Cerebellar nuclear complex (tissue), 1 donor: ENCODE results near the gene ZBTB20.

ENCODE experiments used
- DNase-seq, 2 experiments: peaks; one replicate each; lab custom pipeline; 2025; lab: John Stamatoyannopoulos, UW

ZBTB20 gene

DNA sequence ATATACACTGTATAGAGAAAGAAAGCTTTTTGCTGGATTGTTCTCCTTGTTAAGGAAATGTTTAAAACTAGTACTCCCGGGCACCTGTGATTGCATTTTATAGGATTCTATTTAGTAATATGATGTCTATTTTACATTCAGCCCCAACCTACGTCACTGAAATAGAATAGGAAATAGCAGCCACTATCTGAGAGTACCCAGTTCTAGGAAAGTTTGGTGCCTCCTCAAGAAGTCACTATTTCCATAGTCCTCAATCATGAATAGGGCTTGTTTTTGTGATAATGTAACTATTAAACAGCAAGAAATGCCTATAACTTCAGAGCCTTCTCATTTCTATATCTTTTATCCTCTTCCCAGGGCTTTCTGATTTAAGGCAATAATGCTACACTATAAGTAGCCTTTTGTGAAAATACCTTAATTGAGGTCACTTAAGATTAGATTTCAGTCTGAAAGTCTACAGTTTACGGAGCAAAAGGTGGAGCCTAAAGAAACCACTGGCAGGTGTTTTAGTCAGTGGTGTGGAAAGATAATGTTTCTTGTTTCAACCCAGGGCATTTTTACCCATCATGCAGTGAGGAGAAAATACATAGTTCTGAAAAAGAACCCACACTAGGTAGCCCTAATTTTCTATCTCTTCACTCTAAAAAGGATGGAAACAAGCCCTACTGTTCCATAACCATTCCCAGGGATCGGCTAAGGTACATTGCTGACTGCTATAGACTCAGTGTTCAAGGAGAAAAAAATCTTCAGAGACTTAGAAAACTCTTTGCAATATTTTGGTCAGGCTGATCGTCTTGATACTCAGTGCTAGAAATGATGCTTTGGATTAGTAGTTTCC lies 814.5 kb downstream of the ZBTB20 start:
- DNase-seq = no peak

- DNase-seq = no peak
These were observed 815.4 kb downstream of the ZBTB20 start for GRCh38 chr3:114331710-114332109.

GRCh38 chr3:114331007-114331406 lies 816.1 kb downstream of the ZBTB20 start:
- no peak for DNase-seq

GRCh38 chr3:114329823-114330222 lies 817.3 kb downstream of the ZBTB20 start:
- DNase-seq = no peak

DNA sequence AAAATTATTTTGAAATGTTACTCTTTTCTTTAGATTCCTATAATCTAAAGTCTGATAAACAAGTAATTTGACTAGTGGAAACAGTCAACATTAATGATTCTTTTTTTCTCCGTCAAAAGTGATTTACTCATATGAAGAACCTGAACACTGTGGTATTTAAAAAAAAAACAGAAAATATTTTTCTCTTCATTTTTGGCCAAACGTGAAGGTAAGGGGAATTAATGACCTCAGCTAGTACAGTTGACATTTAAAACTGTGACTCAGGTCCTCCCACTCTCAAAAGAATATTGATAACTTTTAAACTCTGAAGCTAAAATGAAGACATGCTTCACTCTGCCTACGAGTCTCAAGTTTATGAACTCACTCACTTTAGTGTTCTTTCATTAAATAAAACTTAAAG lies 818.7 kb downstream of the ZBTB20 start:
- DNase-seq = no peak

- DNase-seq = no peak
These were observed 819.4 kb downstream of the ZBTB20 start for GRCh38 chr3:114327665-114328064.

DNA sequence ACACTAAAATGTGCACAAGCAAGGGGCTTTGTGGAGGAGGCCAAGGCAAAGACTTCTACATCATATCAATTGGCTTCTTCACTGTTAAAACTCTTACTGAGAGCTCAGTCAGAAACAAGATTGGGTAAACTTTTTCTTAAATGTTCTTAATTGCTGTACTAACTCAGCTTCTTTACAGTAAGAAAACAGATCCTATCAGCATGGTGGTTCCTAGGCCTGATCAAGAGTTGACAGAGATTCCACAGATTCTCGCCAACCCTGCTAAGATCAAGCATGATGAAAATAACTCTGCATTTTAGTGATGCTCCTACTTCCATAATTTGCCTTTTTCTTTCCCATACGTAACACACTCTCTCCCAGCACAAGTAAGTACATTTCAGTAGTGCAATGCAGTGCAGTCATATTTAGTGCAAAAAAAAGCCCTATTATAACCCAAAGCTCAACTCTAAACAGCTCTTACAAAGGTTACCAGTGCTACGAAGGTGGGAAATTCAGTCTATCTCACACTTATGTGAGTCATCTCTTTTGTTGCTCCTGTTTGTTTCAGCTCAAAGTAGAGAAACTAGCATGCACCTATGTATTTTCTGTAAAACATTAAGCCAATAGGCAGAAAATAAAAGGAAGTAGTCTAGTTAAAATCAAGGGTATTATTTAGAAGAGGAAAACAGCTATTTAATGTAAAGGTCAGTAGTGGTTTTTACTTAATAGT lies 823.4 kb downstream of the ZBTB20 start:
- DNase-seq = no peak

GRCh38 chr3:114320246-114320645 lies 826.8 kb downstream of the ZBTB20 start:
- DNase-seq = no peak

- no peak for DNase-seq
These were observed 827.6 kb downstream of the ZBTB20 start for GRCh38 chr3:114319453-114319852.

GRCh38 chr3:114318295-114318694 lies 828.8 kb downstream of the ZBTB20 start:
- no peak for DNase-seq

DNA sequence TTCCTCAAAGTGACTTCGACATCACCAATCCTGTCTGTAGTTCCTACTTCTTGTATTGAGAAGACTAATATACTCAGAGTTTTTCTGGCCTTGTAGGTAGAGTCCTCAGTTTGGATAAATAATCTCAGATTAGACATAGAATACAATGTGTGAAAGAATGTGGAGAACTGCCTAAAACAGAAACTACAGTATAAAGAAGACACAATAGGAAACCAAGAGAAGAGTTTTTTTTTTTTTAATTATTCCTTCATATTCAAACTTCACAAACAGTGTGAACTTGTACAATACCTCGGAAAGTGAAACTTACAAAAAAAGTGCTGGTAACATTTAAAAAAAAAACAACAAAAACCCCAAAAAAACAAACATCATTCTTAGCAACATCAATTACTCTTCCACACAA lies 832.8 kb downstream of the ZBTB20 start:
- DNase-seq = no peak

DNA sequence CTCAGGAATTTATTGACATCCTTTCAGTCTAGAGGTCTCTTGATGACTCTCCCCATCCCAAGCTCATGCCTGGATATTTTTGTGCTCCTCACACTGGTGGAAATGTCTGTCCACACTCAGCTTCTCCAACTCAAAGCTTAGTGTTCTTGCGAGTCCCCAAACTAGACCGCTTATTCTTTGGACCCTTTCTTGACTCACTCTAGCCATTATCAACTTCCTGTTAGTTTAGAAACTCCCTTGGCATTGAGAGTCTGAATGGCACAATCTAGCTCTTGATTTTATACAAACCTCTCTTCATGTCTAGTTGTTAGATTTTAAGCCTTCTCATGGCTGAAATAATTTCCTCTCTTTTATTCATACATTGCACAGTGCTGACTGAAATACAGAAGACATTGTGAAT lies 833.7 kb downstream of the ZBTB20 start:
- no peak for DNase-seq

DNA sequence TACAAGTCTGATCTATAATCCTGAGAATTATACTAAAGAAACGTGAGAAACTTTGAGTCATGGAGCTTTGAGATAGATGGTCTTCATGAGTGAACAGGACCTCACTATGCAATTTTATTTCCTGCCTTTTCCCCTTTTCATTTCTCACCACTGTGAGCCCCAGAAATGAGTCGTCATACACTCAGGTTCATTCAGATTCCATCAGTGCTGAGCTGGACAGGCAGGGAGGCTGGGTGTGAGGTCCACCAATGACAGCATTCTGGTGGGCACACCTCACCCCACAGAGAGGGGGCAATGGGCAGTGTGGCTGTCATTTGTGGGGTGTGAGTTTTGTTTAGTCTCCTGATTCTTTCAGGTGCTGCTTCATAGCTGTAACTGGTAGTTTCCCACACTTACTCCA lies 836.4 kb downstream of the ZBTB20 start:
- DNase-seq = no peak

DNA sequence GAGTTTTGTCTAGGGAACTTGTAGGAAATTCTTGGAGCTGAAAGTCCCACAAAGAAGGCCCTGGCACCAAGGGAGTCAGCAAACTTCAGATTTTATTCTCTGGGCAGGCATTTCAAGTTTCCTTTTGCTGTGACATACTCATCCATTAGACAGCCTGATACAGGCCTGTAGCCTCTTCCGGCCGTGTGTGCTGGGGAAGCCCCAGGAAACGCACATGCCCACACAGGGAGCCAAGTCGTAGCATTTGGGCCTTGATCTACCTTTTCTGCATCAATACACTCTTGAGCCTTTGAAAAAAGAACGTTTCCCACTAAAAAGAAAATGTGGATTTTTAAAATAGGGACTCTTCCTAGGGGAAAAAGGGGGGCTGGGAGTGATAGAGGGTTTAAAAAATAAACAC lies 838.3 kb downstream of the ZBTB20 start:
- DNase-seq = no peak

GRCh38 chr3:114308377-114308776 lies 838.7 kb downstream of the ZBTB20 start:
- DNase-seq = no peak

- DNase-seq = no peak
These were observed 839.3 kb downstream of the ZBTB20 start for GRCh38 chr3:114307832-114308231.

GRCh38 chr3:114307222-114307830 lies 839.8 kb downstream of the ZBTB20 start:
- DNase-seq = no peak

GRCh38 chr3:114299941-114300624 lies 847.0 kb downstream of the ZBTB20 start:
- DNase-seq = no peak

- no peak for DNase-seq
These were observed 847.7 kb downstream of the ZBTB20 start for GRCh38 chr3:114299421-114299820.

- DNase-seq = no peak
These were observed 851.1 kb downstream of the ZBTB20 start for GRCh38 chr3:114295946-114296345.

- no peak for DNase-seq
These were observed 852.1 kb downstream of the ZBTB20 start for GRCh38 chr3:114294940-114295480.
